Nucleus accumbens (tissue), 56 donors: ENCODE results near the gene PLAGL2.
"Not testable (repeated sequence)": the region's sequence is repeated elsewhere in the genome, so short reads cannot be mapped to it uniquely, and the experiment has no call there.

Experiments
- DNase-seq, 56 donors: peaks; one replicate each; lab custom pipeline; 2025; lab: John Stamatoyannopoulos, UW

PLAGL2 gene, protein sequence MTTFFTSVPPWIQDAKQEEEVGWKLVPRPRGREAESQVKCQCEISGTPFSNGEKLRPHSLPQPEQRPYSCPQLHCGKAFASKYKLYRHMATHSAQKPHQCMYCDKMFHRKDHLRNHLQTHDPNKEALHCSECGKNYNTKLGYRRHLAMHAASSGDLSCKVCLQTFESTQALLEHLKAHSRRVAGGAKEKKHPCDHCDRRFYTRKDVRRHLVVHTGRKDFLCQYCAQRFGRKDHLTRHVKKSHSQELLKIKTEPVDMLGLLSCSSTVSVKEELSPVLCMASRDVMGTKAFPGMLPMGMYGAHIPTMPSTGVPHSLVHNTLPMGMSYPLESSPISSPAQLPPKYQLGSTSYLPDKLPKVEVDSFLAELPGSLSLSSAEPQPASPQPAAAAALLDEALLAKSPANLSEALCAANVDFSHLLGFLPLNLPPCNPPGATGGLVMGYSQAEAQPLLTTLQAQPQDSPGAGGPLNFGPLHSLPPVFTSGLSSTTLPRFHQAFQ

DNA sequence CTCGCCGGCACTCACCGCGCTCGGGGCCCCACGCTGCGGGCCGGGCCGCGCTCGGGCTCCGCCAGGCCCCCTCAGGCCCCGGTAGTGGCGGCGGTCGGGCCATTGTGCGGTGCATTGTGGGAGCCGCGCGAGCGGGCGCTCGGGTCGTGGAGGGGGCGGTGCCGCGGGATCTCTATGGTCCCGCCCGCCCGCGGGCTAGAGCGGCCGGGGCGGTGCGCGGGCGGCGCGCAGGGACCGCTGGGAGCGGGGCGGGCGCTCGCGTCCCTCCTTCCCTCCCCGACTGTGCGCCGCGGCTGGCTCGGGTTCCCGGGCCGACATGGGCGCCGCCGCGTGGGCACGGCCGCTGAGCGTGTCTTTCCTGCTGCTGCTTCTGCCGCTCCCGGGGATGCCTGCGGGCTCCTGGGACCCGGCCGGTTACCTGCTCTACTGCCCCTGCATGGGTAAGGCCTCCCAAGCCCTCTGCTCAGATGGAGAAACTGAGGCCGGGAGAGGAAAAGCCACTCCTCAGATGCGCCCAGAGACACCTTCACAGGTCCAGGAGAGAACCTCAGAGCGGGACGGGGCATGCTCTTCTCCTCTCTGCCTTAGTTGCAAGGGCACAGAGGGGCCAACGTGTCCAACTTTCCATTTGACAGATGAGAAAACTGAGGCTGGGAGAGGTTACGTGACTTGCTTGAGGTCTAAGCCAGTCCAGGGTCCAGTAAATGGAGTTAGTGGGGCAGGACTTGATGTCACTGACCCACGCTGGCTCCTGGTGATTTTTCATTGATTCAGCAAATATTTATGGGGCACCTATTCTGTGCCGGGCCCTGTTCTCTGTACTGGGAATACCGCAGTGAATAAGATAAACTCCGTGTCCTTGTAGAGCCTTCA lies at the start of gene PLAGL2, which contains the start of gene POFUT1:
Gene PLAGL2 (minus strand): TSS at position 118 of the 873 bp plus-strand sequence. CDS start 5,565 bp downstream, outside the sequence.
Gene POFUT1 (plus strand): TSS at position 255 of the 873 bp plus-strand sequence. CDS start 62 bp downstream, at position 317.
- peak in 54 of 56 donors; percentile 36 to 93 (median 79) for DNase-seq

- no peak for DNase-seq
Observed at GRCh38 chr20:32252189-32252588, 44.6 kb upstream of the PLAGL2 start.

- no peak for DNase-seq
Observed at GRCh38 chr20:32251470-32251869, 43.9 kb upstream of the PLAGL2 start.

DNA sequence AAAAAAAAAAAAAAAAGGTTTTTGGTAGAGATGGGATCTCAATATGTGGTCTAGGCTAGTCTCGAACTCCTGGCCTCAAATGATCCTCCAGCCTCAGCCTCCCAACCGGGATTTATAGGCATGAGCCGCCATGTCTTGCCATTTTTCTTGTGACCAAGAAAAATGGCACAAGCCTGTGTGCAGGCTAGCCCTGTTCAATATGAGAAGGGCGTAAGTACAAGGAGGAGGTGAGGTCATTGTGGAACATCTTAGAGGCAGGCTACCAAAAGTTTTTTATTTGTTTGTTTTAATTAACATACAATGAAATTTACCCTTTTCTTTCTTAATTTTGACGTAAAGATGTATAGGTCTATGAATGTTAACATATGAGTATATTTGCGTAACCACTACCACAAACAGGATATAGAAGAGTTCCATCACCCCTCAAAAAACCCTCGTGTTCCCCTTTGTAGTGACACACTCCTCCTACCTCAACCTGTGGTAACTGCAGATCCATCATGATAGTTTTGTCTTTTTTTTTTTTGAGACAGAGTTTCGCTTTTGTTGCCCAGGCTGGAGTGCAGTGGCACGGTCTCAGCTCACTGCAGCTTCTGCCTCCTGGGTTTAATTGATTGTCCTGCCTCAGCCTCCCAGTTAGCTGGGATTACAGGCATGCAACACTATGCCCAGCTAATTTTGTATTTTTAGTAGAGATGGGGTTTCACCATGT lies 41.6 kb upstream of the PLAGL2 start:
- no peak for DNase-seq

DNA sequence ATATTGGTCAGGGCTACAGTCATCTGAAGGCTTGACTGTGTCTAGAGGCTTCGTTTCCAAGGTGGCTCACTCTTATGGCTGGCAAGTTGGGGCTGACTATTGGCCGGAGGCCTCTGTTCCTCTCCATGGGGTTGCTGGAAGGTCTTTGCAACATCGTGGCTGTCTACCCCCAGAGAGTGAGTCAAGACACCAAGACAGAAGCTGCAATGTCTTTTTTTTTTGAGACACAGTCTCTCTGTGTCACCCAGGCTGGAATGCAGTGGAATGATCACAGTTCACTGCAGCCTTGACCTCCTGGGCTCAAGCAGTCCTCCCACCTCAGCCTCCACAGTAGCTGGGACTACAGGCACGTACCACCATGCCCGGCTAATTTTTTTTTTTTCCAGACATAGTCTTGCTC lies 40.5 kb upstream of the PLAGL2 start:
- no peak for DNase-seq

DNA sequence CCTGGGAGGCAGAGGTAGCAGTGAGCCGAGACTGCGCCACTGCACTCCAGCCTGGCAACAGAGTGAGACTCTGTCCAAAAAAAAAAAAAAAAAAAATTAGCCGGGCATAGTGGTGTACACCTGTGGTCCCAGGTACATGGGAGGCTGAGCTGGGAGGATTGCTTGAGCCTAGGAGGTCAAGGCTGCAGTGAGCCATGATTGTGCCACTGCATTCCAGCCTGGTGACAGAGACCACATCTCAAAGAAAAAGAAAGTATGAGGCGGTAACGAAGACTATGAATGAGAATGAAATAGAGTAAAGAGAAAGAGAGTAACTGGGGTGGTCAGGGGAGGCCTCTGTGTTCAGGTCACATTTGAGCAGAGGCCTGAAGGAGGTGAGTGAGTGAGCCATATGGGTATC lies 38.7 kb upstream of the PLAGL2 start:
- DNase-seq = not testable (repeated sequence)

- DNase-seq = no peak
Observed at GRCh38 chr20:32244959-32245358, 37.4 kb upstream of the PLAGL2 start.

GRCh38 chr20:32244150-32244823 lies 36.7 kb upstream of the PLAGL2 start:
- DNase-seq = no peak

- DNase-seq = no peak
Observed at GRCh38 chr20:32241807-32242206, 34.3 kb upstream of the PLAGL2 start.

GRCh38 chr20:32240205-32240604 lies 32.7 kb upstream of the PLAGL2 start:
- DNase-seq = no peak

- DNase-seq = no peak
Observed at GRCh38 chr20:32238483-32239425, 31.2 kb upstream of the PLAGL2 start.

- DNase-seq = no peak
Observed at GRCh38 chr20:32237419-32237818, 29.9 kb upstream of the PLAGL2 start.

DNA sequence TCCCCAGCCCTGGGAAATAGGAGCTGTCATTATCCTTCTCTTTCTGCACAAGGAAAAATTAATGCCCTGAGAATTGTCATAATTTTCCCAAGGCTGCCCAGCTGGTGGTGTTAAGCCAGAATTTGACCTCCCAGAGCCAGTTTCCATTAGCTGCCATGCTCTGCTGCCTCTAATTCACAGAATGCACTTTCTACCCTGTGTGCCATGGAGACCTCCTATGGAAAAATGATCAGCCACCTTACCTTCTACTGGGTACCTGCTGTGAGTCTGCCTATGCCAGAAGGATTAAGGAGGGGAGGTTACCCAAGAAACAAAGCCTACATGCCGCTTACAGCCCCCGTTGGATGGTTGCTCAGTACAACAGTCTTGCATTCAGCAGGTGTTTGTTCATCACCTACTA lies 29.3 kb upstream of the PLAGL2 start:
- no peak for DNase-seq

- no peak for DNase-seq
Observed at GRCh38 chr20:32236048-32236533, 28.5 kb upstream of the PLAGL2 start.

DNA sequence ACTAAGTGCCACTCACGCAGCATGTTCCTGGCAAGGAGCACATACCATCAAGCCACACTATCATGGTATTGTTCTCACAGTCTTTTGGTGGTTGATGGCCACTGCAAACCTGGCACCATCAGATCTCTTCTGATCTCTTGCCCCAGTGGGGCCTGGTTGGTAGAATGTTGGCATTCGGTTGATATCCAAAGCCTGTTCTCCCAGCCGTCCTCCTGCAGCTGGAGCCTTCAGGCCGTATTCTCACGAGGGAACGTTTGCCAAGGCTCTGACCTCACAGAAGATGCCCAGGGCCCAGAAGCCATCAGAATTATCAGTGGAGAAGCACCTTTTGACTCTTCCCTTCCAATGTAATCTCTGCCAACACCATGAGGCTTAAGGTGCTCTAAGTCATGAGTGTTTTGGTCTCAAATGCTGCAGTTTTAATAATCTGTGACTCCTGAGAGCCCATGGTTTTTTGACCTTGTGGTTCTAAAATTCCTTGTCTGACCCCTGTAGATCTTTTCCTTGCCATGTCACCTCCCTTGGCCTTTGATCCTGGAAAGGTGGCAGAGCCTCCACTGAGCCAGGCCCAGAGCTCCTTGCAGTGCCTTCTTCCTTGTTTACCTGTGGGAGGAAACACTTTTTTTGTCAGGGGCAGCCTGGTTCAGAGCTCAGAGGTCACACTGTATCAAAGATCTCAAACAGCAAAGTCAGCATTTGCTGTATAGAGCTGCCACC lies 27.9 kb upstream of the PLAGL2 start:
- no peak for DNase-seq

DNA sequence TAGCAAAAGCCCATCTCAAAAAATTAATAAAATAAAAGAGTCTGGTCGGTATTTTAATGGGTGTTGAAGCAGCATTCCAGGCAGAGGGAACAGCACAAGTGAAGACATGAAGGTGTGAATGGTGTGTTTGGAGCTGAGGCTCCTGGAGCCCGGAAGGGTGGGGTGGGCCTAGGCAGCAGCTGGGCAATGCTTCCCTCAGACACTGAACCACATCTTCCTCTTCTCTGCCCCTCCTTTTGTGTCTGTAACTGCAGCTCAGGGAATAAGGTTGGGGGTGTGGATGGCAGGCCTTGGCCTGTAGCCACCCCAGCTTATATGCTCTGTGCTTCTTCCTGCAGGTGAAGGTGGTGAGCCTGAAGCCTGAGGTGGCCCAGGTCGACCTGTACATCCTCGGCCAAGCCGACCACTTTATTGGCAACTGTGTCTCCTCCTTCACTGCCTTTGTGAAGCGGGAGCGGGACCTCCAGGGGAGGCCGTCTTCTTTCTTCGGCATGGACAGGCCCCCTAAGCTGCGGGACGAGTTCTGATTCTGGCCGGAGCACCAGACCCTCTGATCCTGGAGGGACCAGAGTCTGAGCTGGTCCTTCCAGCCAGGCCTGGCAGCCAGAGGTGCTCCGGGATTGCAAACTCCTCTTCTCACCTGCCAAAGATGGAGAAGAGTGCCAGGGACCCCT lies 26.7 kb upstream of the PLAGL2 start:
- no peak for DNase-seq

DNA sequence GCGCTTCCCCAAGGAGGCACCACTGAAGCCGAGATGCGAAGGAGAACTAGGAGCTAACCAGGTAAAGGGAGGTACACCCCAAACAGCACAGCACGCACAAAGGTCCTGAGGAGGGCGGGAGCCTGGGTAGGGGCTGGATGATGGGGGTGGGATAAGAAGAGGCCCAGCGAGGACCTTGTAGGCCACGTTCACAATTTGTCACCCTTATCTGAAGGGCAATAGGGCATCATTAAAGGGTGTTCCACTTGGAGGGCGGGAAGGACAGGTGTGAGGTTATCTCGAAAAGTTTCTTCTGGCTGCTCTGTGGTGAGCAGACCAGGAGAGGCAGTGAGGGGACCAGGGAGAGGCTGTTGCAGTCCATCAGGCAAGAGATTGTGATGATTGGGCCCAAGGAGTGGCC lies 25.7 kb upstream of the PLAGL2 start:
- DNase-seq = no peak
